Right ventricle myocardium superior (tissue), 1 donor: ENCODE data around the gene TSC22D1. TPM values are rescaled to one million over a fixed set of nuclear protein-coding genes. Genes with fewer than 3 reads are reported as not detected.

Experiments used
- ATAC-seq: fragments of 200-7000 bp; cut with Tn5 transposase; one replicate; pipeline ENCODE4 v1.9.1; 2020; ENCODE audit warnings: mild to moderate bottlenecking; ENCODE audit not compliant: poor library complexity
- DNase-seq: peaks from one replicate; pipeline ENCODE4 v3.0.0-alpha.2; 2020
- intact Hi-C: fragments of 100-400 bp; cut with DNase I; formaldehyde crosslinking; loops from one replicate; pipeline ENCODE4 v1.11.2; 2022
- total RNA-seq: library from RNA; stranded (reverse); fragmentation: NEBNext Ultra II Directional; extraction: Animal tissue kit (Norgen Biotek cat#: 25700); gene quantifications from one replicate; pipeline ENCODE4 v1.2.1, GENCODE V29; 2021
- donor health status: DM: no; HTN: yes; CAD: no; lungs with severe emphysema.

Gene TSC22D1
- total RNA-seq, 1 donor from 2014 or later: 223 TPM

- intact Hi-C loops: no loop called here
- DNase-seq: no peak
- ATAC-seq: no peak
These were observed 173.2 kb downstream of the TSC22D1 start for GRCh38 chr13:44402899-44403445.

GRCh38 chr13:44401577-44401976 is 174.6 kb downstream of the TSC22D1 start:
- no peak for ATAC-seq
- intact Hi-C loops: no loop called here
- no peak for DNase-seq

GRCh38 chr13:44400736-44401135 is 175.4 kb downstream of the TSC22D1 start:
- ATAC-seq: no peak
- DNase-seq: no peak
- intact Hi-C loops: no loop called here

GRCh38 chr13:44399074-44399473 is 177.1 kb downstream of the TSC22D1 start:
- intact Hi-C loops: no loop called here
- DNase-seq (no peak), ATAC-seq (no peak)

GRCh38 chr13:44398606-44399005 is 177.5 kb downstream of the TSC22D1 start:
- DNase-seq (no peak), ATAC-seq (no peak)
- intact Hi-C loops: no loop called here

GRCh38 chr13:44397766-44398223 is 178.3 kb downstream of the TSC22D1 start:
- ATAC-seq (no peak), DNase-seq (no peak)
- intact Hi-C loops: no loop called here

GRCh38 chr13:44396701-44397580 is 179.2 kb downstream of the TSC22D1 start:
- ATAC-seq (peak; percentile 81), DNase-seq (peak; percentile 63)
- intact Hi-C loops: no loop called here

- intact Hi-C loops: no loop called here
- no peak for ATAC-seq
- DNase-seq: no peak
These were observed 180.0 kb downstream of the TSC22D1 start for GRCh38 chr13:44395976-44396694.

GRCh38 chr13:44394658-44395057 is 181.5 kb downstream of the TSC22D1 start:
- intact Hi-C loops: no loop called here
- no peak for ATAC-seq
- DNase-seq: no peak

- DNase-seq: no peak
- intact Hi-C loops: no loop called here
- ATAC-seq: no peak
These were observed 182.7 kb downstream of the TSC22D1 start for GRCh38 chr13:44393391-44393790.

- intact Hi-C loops: no loop called here
- ATAC-seq (no peak), DNase-seq (no peak)
These were observed 186.3 kb downstream of the TSC22D1 start for GRCh38 chr13:44389876-44390275.

- no peak for ATAC-seq
- intact Hi-C loops: no loop called here
- DNase-seq: no peak
These were observed 187.0 kb downstream of the TSC22D1 start for GRCh38 chr13:44389060-44389666.

GRCh38 chr13:44388427-44389059 is 187.6 kb downstream of the TSC22D1 start:
- intact Hi-C loops: no loop called here
- no peak for DNase-seq
- peak; percentile 76 for ATAC-seq

- intact Hi-C loops: no loop called here
- DNase-seq: no peak
- ATAC-seq: no peak
These were observed 189.1 kb downstream of the TSC22D1 start for GRCh38 chr13:44386913-44387556.

GRCh38 chr13:44385847-44386246 is 190.3 kb downstream of the TSC22D1 start:
- intact Hi-C loops: no loop called here
- DNase-seq: no peak
- ATAC-seq: no peak

- no peak for ATAC-seq
- intact Hi-C loops: no loop called here
- no peak for DNase-seq
These were observed 190.7 kb downstream of the TSC22D1 start for GRCh38 chr13:44385401-44385800.

GRCh38 chr13:44384778-44385177 is 191.4 kb downstream of the TSC22D1 start:
- no peak for DNase-seq
- no peak for ATAC-seq
- intact Hi-C loops: no loop called here

- intact Hi-C loops: no loop called here
- DNase-seq: no peak
- peak; percentile 67 for ATAC-seq
These were observed 192.2 kb downstream of the TSC22D1 start for GRCh38 chr13:44383945-44384344.
